Heart left ventricle (tissue), 13 donors: ENCODE data around the gene CELF2.

Experiments
- POLR2A ChIP-seq, 2 donors: fragments of 450-650 bp; IDR thresholded peaks; one replicate each; pipeline ENCODE4 v1.6.1; 2017; ENCODE audit warnings: antibody characterized with exemption in 2 of 2, mild to moderate bottlenecking in 2 of 2, moderate library complexity in 2 of 2
- TF ChIP-seq, protein P1 (sequence below), 12 donors: fragments of 200-600 bp; sonication (generic) in 4 of 12; IDR thresholded peaks; one replicate each; pipeline versions ENCODE4 v1.5.0 to v1.8.0; 2018 to 2022; ENCODE audit warnings: antibody characterized with exemption in 12 of 12, mild to moderate bottlenecking in 5 of 12
- donor health status: ischemic (EF 13 %, LVEDD 7.1; RV severe dilation, severe dysfunction).
- donor health status: DM: no; HTN: yes; CAD: no.
- donor health status: DM: no; HTN: no; CAD: no.
- donor health status: ischemic (EF 25% LVEDD 6.9; RV normal size, moderate dysfunction).
- donor health status: ischemic (EF 25% LVEDD 5.7; RV mildly dilated, moderate dysfunction).
- donor health status: ischemic (EF 35%, LVEDD 5.7; RV mildly dilated, moderate dysfunction).
- donor health status: nonischemic (EF 11% LVEDD 7.7; RV severe dilation, severe dysfunction).
- donor health status: DM: yes; HTN: yes; CAD: no.
- donor health status: PGD.
- donor health status: ischemic (EF 29% LVEDD 5.4; RV normal size, mild dysfunction).
- donor health status: nonischemic (EF 23%, LVEDD 6.1; RV moderate dilation, normal function).

DNA sequence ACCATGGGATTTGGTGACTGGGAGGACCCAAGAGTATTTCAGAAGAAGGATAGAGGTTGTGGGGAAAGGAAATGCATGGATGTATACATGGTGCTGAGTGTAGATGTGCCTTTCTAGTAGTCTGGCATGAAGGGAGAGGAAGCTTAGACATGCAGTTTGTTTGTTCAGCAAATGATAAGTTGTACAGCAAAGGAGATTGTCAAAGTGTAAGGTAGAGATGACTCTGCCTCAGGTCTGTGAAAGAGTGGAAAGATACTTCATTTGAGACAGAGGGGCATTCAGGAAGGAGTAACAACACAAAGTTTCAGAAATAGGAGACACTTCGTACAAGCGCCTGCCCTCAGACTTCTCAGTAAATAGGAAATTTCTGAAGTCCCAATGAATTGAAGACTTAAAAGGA is 152.3 kb downstream of the CELF2 start:
- TF ChIP-seq, protein P1, sequence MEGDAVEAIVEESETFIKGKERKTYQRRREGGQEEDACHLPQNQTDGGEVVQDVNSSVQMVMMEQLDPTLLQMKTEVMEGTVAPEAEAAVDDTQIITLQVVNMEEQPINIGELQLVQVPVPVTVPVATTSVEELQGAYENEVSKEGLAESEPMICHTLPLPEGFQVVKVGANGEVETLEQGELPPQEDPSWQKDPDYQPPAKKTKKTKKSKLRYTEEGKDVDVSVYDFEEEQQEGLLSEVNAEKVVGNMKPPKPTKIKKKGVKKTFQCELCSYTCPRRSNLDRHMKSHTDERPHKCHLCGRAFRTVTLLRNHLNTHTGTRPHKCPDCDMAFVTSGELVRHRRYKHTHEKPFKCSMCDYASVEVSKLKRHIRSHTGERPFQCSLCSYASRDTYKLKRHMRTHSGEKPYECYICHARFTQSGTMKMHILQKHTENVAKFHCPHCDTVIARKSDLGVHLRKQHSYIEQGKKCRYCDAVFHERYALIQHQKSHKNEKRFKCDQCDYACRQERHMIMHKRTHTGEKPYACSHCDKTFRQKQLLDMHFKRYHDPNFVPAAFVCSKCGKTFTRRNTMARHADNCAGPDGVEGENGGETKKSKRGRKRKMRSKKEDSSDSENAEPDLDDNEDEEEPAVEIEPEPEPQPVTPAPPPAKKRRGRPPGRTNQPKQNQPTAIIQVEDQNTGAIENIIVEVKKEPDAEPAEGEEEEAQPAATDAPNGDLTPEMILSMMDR (IDR thresholded peaks at IDR 0.05): no peak
- TF ChIP-seq POLR2A (IDR thresholded peaks at IDR 0.05): no peak
